Mesothelial cell of epicardium (in vitro differentiated cells): ENCODE data around the gene TOB2. TPM values are rescaled to one million over a fixed set of nuclear protein-coding genes. Genes with fewer than 3 reads are reported as not detected.
A peak's percentile ranks its signal among the peaks of the same experiment; 100 is the strongest.

Experiments used
- DNase-seq, 2 experiments: peaks; one replicate each; pipeline ENCODE4 v3.0.0; 2021; ENCODE audit warnings: low spot score in 2 of 2; ENCODE audit not compliant: unreplicated experiment in 2 of 2
- H3K27ac Mint-ChIP-seq: 2 replicates; pipeline ENCODE4 v1.8.0; 2021; ENCODE audit warnings: mixed read lengths
- H3K27me3 Mint-ChIP-seq: 2 replicates; pipeline ENCODE4 v1.8.0; 2021; ENCODE audit warnings: low read depth, mixed read lengths
- H3K36me3 Mint-ChIP-seq: 2 replicates; pipeline ENCODE4 v1.8.0; 2021; ENCODE audit warnings: mixed read lengths
- H3K4me1 Mint-ChIP-seq: 2 replicates; pipeline ENCODE4 v1.8.0; 2021; ENCODE audit warnings: mixed read lengths
- H3K4me3 Mint-ChIP-seq: 2 replicates; pipeline ENCODE4 v1.8.0; 2021; ENCODE audit warnings: mild to moderate bottlenecking, moderate library complexity, mixed read lengths
- H3K9me3 Mint-ChIP-seq: 2 replicates; pipeline ENCODE4 v1.8.0; 2021; ENCODE audit warnings: mixed read lengths
- total RNA-seq: library from RNA; stranded (reverse); gene quantifications from 3 replicates; pipeline ENCODE4 v1.2.1, GENCODE V29; 2021
- TF ChIP-seq, protein P1 (sequence below): fragments of 200-600 bp; sonication (generic); IDR thresholded peaks from one replicate; pipeline ENCODE4 v1.5.0; 2021; ENCODE audit warnings: antibody characterized with exemption; ENCODE audit not compliant: unreplicated experiment

Gene TOB2
- total RNA-seq, 1 donor from 2014 or later, result 42.1 TPM

DNA sequence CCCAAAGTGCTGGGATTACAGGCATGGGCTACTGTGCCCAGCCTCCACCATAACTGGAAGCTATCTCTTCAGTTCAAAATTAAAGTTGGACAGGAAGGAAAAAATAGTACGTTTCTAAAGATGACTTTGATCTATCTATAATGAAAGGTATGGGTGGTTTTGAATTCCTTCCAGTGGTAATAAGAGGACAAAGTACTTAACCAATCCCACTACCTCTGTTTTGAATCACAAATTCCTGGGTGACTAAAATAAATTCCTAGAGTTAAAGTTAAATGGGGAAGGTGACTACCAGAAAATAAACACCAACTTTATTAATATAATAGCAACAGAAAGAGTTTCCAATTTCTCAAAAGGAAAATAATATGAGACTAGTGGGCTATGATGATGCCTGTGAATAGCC, 12.8 kb upstream of the TOB2 start:
- DNase-seq, result no peak
- TF ChIP-seq, protein P1, sequence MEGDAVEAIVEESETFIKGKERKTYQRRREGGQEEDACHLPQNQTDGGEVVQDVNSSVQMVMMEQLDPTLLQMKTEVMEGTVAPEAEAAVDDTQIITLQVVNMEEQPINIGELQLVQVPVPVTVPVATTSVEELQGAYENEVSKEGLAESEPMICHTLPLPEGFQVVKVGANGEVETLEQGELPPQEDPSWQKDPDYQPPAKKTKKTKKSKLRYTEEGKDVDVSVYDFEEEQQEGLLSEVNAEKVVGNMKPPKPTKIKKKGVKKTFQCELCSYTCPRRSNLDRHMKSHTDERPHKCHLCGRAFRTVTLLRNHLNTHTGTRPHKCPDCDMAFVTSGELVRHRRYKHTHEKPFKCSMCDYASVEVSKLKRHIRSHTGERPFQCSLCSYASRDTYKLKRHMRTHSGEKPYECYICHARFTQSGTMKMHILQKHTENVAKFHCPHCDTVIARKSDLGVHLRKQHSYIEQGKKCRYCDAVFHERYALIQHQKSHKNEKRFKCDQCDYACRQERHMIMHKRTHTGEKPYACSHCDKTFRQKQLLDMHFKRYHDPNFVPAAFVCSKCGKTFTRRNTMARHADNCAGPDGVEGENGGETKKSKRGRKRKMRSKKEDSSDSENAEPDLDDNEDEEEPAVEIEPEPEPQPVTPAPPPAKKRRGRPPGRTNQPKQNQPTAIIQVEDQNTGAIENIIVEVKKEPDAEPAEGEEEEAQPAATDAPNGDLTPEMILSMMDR, result no peak
- peaks cover 23% of the 10 kb centered on the region for H3K36me3 Mint-ChIP-seq
- no peaks in the 10 kb centered on the region for H3K9me3 Mint-ChIP-seq
- no peaks in the 10 kb centered on the region for H3K27me3 Mint-ChIP-seq
- H3K4me3 Mint-ChIP-seq, result no peak overlapping the region
- no peaks in the 10 kb centered on the region for H3K4me1 Mint-ChIP-seq
- H3K27ac Mint-ChIP-seq, result no peak overlapping the region

DNA sequence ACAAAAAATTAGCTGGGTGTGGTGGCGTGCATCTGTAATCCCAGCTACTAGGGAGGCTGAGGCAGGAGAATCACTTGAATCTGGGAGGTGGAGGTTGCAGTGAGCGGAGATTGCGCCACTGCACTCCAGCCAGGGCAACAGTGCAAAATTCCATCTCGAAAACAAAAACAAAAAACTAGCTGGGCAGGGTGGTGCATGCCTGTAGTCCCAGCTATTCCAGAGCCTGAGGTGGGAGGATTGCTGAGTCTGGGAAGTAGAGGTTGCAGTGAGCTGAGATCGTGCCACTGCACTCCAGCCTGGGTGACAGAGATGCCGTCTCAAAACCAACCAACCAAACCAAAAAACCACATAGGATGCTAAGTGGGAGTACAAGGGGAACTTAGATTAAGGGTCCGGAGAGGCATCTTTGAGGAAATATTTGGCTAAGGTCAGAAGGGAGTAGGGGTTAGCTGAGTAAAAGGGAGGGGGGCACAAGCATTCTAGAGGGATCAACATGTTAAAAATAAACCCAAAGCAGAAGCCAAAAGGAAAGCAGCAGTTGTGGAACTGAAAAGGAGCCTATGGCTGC, 11.6 kb upstream of the TOB2 start:
- DNase-seq, result no peak
- Mint-ChIP-seq H3K9me3 (no peaks in the 10 kb centered on the region), H3K27ac (no peak overlapping the region), H3K4me3 (no peak overlapping the region), H3K27me3 (no peaks in the 10 kb centered on the region), H3K36me3 (peaks cover 18% of the 10 kb centered on the region), H3K4me1 (no peaks in the 10 kb centered on the region)
- TF ChIP-seq, protein P1, result no peak

DNA sequence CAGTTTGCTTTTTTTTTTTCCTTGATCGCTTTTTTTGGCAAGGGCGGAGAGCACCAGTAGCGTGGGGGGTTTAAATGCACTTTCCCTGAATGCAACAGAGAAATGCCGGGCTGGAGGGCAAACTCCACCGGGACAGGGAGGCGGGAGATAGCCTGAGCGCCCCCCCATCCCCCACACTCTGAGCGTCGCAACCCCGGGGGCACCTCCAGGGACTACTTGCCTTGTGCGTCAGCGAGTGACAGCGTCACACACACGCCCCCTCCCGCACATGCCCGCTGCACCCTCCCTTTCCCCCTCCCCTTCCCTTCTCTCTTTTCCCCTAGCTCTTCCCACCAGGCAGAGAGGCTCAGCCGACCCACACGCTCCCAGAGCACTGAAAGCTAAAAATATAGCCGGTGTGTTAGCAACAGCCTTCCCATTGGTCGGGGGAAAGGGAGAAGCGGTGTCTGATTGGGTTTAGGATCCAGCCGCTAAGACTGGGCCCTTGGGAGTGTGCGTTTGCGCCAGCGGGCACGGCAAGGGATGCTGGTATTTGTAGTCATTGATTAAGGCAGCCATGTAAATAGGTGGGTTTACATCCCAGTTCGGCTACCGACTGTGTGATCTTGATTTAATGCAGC, 1.7 kb upstream of the TOB2 start:
- Mint-ChIP-seq H3K36me3 (peaks cover 2% of the 10 kb centered on the region), H3K4me3 (peak overlapping the region; percentile 98), H3K9me3 (no peaks in the 10 kb centered on the region), H3K27me3 (no peaks in the 10 kb centered on the region), H3K27ac (peak overlapping the region; percentile 99), H3K4me1 (peaks cover 18% of the 10 kb centered on the region)
- TF ChIP-seq, protein P1, result no peak
- peak; percentile 84 to 89 for DNase-seq

DNA sequence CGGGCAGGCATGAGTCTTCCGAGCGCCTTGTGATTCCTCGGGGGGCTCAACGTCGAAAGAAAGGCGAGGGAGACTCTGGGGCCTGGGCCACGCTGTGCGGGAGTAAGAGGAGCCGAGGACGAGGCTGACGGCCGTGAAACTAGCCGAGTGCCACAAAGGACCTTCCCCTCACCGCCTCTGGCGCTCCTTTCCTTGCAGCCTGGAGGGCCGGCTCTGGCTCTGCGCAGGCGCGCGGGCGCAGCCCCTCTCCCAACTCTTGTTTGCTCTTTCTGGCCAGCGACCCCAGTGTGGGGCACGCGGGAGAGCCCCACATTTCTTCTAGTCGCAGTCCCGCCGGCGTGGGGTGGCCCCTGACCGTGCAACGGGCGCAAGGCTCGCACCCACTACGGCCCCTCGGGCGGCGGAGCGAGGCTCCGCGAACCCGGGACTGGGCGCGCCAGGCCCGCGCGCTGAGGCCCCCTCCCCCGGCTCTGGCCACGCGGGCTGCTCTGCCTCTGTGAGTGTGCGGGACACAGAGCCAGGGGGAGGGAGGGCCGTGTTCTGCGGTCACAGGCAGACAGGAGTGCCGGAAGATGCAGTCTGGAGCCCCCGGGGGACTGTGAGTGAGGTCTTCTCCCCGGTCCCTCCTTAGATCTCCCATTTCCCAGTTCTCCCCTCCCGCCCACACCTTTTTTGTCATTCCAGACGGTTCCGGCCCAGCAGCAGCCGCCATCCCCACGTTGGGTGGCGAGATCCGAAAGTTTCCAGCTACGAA, 1.0 kb upstream of the TOB2 start:
- Mint-ChIP-seq H3K4me1 (peaks cover 19% of the 10 kb centered on the region), H3K27ac (peak overlapping the region; percentile 99), H3K27me3 (no peaks in the 10 kb centered on the region), H3K36me3 (no peaks in the 10 kb centered on the region), H3K4me3 (peak overlapping the region; percentile 98), H3K9me3 (no peaks in the 10 kb centered on the region)
- TF ChIP-seq, protein P1, result no peak
- DNase-seq, result peak; percentile 65 to 78

DNA sequence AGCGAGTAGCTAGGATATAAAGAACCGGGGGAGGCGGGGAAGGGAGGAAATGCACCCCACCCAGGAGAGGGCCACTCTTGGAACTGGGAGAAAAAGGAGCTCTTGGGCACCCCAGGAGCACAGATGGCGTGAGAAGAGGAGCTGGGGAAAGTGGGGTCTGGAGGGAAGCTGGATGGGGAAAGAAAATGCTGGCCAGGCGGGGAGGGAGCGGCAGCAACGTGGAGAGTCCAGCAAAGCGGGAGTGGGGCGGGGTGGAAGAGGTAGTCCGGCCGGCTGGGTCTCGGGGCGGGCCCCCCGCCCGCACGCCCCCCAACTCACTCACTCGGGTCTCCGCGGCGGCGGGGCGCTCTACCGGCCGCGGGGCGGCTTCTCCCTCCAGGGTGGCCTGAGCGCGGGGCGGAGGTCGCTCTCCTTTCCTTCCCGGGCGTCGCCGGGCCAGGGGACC, 522 bp downstream of the TOB2 start:
- H3K27ac Mint-ChIP-seq, result peak overlapping the region; percentile 99
- peak overlapping the region; percentile 98 for H3K4me3 Mint-ChIP-seq
- TF ChIP-seq, protein P1, result no peak
- no peaks in the 10 kb centered on the region for H3K9me3 Mint-ChIP-seq
- DNase-seq, result peak in 1 of 2 experiments; percentile 63
- peaks cover 23% of the 10 kb centered on the region for H3K4me1 Mint-ChIP-seq
- peaks cover 1% of the 10 kb centered on the region for H3K36me3 Mint-ChIP-seq
- H3K27me3 Mint-ChIP-seq, result no peaks in the 10 kb centered on the region
